ENCODE results near the gene DAP.

DAP gene

GRCh38 chr5:10655161-10655971 is 105.7 kb downstream of the DAP start:
- DNase-seq (ENCODE audit: low read depth), result no peak
- H3K4me3 ChIP-seq (ENCODE audit: low read depth, low read length), result no peak overlapping the region
- TF ChIP-seq, protein P1, sequence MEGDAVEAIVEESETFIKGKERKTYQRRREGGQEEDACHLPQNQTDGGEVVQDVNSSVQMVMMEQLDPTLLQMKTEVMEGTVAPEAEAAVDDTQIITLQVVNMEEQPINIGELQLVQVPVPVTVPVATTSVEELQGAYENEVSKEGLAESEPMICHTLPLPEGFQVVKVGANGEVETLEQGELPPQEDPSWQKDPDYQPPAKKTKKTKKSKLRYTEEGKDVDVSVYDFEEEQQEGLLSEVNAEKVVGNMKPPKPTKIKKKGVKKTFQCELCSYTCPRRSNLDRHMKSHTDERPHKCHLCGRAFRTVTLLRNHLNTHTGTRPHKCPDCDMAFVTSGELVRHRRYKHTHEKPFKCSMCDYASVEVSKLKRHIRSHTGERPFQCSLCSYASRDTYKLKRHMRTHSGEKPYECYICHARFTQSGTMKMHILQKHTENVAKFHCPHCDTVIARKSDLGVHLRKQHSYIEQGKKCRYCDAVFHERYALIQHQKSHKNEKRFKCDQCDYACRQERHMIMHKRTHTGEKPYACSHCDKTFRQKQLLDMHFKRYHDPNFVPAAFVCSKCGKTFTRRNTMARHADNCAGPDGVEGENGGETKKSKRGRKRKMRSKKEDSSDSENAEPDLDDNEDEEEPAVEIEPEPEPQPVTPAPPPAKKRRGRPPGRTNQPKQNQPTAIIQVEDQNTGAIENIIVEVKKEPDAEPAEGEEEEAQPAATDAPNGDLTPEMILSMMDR (conservative IDR thresholded peaks at IDR 0.05; ENCODE audit: low read depth, low read length), result no peak

- DNase-seq (ENCODE audit: low read depth), result no peak
- no peak overlapping the region for H3K4me3 ChIP-seq (ENCODE audit: low read depth, low read length)
- TF ChIP-seq, protein P1 (conservative IDR thresholded peaks at IDR 0.05; ENCODE audit: low read depth, low read length), result no peak
Observed at GRCh38 chr5:10654566-10654965, 106.5 kb downstream of the DAP start.

DNA sequence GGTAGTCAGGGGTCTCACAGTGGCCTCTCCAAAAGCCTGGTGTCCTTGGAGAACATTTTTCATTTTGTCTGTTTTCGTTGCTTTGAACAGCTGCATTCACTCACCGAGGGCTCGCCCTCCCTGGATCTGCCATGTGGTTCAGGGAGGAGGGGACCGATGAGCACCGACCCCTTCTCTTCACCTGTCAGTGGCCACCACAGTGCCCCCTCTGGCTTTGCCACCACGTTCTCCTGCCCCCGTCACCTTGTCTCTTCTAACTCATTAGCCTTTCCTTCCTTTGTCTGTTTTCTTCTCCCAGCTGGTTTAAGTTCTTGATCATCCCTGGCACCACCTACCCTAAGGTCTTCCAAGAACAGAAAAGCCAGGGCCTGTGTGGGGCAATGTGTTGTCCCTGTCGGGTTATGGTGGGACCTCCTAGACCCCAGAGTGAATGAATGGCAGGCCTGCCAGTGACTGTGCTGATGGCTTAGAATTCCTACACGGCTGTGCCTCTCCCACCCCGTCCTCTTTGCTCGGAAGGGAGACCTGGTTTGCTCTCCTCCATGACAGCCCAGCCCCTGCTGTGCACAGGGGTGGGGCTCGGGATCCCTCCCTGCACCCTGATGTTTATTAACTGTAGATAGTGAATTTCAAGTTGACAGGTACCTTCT is 107.2 kb downstream of the DAP start:
- TF ChIP-seq, protein P1 (conservative IDR thresholded peaks at IDR 0.05; ENCODE audit: low read depth, low read length), result no peak

GRCh38 chr5:10653043-10653442 is 108.0 kb downstream of the DAP start:
- H3K4me3 ChIP-seq (ENCODE audit: low read depth, low read length), result no peak overlapping the region
- TF ChIP-seq, protein P1 (conservative IDR thresholded peaks at IDR 0.05; ENCODE audit: low read depth, low read length), result no peak
- no peak for DNase-seq (ENCODE audit: low read depth)

More for the DNA sequence above, 107.2 kb downstream of the DAP start:
- no peak overlapping the region for H3K4me3 ChIP-seq (ENCODE audit: low read depth, low read length)
- no peak for DNase-seq (ENCODE audit: low read depth)

DNA sequence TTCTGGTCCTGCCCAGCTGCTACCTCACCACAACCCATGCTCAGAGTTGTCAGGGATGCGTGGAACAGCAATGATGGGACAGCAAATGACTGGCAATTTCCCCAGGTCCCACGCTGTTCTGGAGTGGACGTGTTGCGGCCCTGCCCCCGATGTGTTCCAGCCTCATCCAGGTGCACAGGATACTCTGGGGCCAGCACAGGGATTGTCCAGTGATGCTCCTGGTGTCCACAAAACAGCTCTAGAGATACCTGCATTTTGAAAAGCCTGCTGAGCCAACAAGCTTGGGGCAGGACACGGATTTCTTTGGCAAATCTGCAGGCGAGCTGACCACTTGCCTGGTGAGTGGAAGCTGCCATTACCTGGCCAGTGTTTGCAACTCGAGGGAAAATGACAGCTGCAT is 108.4 kb downstream of the DAP start:
- H3K4me3 ChIP-seq (ENCODE audit: low read depth, low read length), result no peak overlapping the region
- TF ChIP-seq, protein P1 (conservative IDR thresholded peaks at IDR 0.05; ENCODE audit: low read depth, low read length), result no peak
- no peak for DNase-seq (ENCODE audit: low read depth)

DNA sequence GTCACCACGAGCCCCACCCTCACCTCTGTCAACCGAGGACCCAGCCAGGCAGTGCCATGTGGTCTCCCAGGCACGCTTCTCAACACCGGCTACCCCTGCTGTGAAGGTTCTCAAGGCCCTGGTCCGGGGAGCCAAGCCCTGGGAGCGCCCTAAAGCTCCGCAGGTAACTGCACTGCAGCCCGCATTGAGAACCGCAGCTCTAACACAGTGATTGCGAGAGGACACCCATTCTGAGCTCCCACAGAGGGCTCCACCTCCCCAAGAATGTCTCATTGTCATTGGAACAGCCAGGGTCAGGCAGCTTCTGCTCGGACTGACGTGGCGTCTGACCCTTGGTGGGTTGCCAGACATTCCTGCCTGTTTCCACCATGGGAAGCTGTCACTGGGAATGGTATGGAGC is 108.9 kb downstream of the DAP start:
- TF ChIP-seq, protein P1 (conservative IDR thresholded peaks at IDR 0.05; ENCODE audit: low read depth, low read length), result no peak
- no peak for DNase-seq (ENCODE audit: low read depth)

More for the DNA sequence above, 108.9 kb downstream of the DAP start:
- no peak overlapping the region for H3K4me3 ChIP-seq (ENCODE audit: low read depth, low read length)
